ENCODE measurements around the gene SLC2A13.

- TF ChIP-seq CTCF (IDR thresholded peaks at IDR 0.05; ENCODE audit: extremely low read depth in 1 of 2, insufficient read depth in 1 of 2, low read depth in 1 of 2, low read length in 2 of 2) (no peak), POLR2A (IDR thresholded peaks at IDR 0.05; ENCODE audit: low read depth, low read length) (no peak), GATA2 (IDR thresholded peaks at IDR 0.05; ENCODE audit: insufficient read depth, insufficient read length, low read depth, low read length) (no peak), EZH2 (IDR thresholded peaks at IDR 0.05; ENCODE audit: borderline replicate concordance, low read depth, low read length, severe bottlenecking) (no peak), POLR2AphosphoS5 (IDR thresholded peaks at IDR 0.05; ENCODE audit: insufficient read depth, low read depth, low read length) (no peak), JUN (IDR thresholded peaks at IDR 0.05; ENCODE audit: borderline replicate concordance, insufficient read depth, insufficient read length, low read depth) (no peak), MAX (IDR thresholded peaks at IDR 0.05; ENCODE audit: insufficient read depth, insufficient read length) (no peak)
Observed at GRCh38 chr12:40038619-40039018, 67.3 kb downstream of the SLC2A13 start.
